Endothelial cell of umbilical vein (primary cell): Measurements from ENCODE around the gene DMXL1.

ENCODE experiments used
- EZH2 ChIP-seq: IDR thresholded peaks from 2 replicates; pipeline ENCODE4 v1.6.1; 2012; ENCODE audit warnings: borderline replicate concordance, low read depth, mild to moderate bottlenecking, moderate library complexity, low read length, inconsistent platforms; ENCODE audit not compliant: severe bottlenecking
- FOS ChIP-seq: IDR thresholded peaks from 2 replicates; pipeline ENCODE4 v1.6.1; 2011; ENCODE audit warnings: mild to moderate bottlenecking, low read length, moderate library complexity, borderline replicate concordance; ENCODE audit not compliant: insufficient read depth
- JUN ChIP-seq: IDR thresholded peaks from 2 replicates; pipeline ENCODE4 v1.6.1; 2011; ENCODE audit warnings: borderline replicate concordance, low read depth; ENCODE audit not compliant: insufficient read length, insufficient read depth
- POLR2A ChIP-seq: IDR thresholded peaks from 2 replicates; pipeline ENCODE4 v1.6.1; 2012; ENCODE audit warnings: low read depth, mild to moderate bottlenecking, control low read depth, low read length
- TF ChIP-seq, protein P1 (sequence below), 2 donors: IDR thresholded peaks; 1 replicate in 1 of 2; 2 replicates in 1 of 2; pipeline ENCODE4 v1.5.1; 2011; ENCODE audit warnings: low read length in 2 of 2, mild to moderate bottlenecking in 2 of 2, moderate library complexity in 2 of 2, control low read depth in 1 of 2, inconsistent platforms in 1 of 2, low read depth in 1 of 2; ENCODE audit not compliant: insufficient read depth in 1 of 2; ENCODE audit errors: extremely low read depth in 1 of 2
- TF ChIP-seq, protein P2 (sequence below): IDR thresholded peaks from 2 replicates; pipeline ENCODE4 v1.6.1; 2011; ENCODE audit not compliant: insufficient read depth, insufficient read length

DNA sequence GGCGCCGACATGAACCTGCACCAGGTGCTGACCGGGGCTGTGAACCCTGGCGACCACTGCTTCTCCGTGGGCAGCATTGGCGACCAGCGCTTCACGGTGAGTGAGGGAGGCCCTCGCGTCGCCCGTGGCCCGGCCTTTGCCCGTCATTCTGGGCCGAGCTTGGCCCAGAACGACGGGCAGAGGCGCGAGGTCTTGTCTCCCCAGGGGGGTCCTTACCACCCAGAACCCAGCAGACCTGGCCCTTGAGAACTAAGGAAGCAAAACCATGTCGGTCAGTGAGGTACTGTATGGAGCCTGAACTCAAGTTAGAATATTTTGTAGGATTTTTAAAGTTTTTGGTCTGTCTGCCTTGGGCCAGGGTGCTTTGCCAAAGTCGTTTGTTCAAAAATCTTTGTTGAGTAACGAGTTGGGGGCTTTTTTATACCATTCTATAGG is 691 bp downstream of the DMXL1 start:
- TF ChIP-seq, protein P1, sequence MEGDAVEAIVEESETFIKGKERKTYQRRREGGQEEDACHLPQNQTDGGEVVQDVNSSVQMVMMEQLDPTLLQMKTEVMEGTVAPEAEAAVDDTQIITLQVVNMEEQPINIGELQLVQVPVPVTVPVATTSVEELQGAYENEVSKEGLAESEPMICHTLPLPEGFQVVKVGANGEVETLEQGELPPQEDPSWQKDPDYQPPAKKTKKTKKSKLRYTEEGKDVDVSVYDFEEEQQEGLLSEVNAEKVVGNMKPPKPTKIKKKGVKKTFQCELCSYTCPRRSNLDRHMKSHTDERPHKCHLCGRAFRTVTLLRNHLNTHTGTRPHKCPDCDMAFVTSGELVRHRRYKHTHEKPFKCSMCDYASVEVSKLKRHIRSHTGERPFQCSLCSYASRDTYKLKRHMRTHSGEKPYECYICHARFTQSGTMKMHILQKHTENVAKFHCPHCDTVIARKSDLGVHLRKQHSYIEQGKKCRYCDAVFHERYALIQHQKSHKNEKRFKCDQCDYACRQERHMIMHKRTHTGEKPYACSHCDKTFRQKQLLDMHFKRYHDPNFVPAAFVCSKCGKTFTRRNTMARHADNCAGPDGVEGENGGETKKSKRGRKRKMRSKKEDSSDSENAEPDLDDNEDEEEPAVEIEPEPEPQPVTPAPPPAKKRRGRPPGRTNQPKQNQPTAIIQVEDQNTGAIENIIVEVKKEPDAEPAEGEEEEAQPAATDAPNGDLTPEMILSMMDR (IDR thresholded peaks at IDR 0.05; ENCODE audit: extremely low read depth in 1 of 2, insufficient read depth in 1 of 2, low read depth in 1 of 2, low read length in 2 of 2), result no peak
- no peak for TF ChIP-seq POLR2A
- no peak for TF ChIP-seq FOS
- no peak for TF ChIP-seq EZH2
- no peak for TF ChIP-seq JUN
- TF ChIP-seq, protein P2, sequence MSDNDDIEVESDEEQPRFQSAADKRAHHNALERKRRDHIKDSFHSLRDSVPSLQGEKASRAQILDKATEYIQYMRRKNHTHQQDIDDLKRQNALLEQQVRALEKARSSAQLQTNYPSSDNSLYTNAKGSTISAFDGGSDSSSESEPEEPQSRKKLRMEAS, result no peak
